Effector CD4-positive, alpha-beta T cell (primary cell): ENCODE data around the gene SEMA4G.

Experiments
- DNase-seq: peaks from one replicate; pipeline ENCODE4 v3.0.0-alpha.2; 2020

Gene SEMA4G

DNA sequence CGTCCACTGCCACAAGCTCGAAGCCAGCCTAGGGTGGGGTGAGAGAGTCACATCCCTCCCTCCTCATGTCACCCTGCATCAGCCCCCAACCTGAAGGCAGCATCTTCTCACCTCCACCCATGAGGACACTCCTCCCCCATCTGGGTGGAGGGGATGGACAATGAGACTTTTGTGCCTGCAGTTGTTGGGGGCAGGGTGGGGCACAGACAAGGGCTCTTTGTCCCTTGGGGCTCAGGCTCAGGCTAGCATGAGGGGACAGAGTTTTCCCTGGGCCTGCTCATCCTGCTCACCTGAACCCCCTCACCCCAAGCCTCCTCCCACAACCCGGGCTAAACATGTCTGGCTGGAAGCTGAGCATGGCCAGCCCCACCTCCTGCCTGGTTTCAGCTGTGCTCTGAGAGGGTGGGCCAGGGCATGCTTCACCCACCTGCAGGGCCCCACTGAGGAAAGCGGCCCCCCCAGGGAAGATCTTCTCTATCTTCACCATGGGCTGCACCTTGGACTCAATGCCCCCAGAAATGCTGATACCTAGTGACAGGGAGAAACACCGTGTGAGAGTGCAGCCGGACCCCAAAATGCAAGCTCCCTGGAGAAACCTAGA is 39.6 kb downstream of the SEMA4G start:
- no peak for DNase-seq

DNA sequence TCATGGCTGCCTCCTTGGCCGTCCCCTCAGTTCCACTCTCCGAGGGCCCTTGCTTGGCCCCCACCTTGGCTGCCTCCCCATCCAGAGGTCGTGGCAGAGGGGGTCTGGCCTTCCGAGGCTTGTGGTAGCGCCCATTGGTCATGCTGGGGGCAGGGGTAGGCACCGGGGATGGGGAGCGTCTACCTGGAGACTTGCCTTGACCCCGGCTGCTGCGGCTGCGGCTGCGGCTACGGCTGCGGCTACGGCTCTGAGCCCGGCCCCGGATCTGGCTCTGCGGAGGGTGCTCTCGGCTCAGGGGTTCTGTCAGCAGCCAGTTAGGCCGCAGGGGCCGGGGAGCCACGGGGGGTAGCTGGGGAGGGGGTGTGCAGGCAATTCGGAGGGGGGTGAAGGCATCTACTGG is 41.0 kb downstream of the SEMA4G start:
- DNase-seq, result no peak

DNA sequence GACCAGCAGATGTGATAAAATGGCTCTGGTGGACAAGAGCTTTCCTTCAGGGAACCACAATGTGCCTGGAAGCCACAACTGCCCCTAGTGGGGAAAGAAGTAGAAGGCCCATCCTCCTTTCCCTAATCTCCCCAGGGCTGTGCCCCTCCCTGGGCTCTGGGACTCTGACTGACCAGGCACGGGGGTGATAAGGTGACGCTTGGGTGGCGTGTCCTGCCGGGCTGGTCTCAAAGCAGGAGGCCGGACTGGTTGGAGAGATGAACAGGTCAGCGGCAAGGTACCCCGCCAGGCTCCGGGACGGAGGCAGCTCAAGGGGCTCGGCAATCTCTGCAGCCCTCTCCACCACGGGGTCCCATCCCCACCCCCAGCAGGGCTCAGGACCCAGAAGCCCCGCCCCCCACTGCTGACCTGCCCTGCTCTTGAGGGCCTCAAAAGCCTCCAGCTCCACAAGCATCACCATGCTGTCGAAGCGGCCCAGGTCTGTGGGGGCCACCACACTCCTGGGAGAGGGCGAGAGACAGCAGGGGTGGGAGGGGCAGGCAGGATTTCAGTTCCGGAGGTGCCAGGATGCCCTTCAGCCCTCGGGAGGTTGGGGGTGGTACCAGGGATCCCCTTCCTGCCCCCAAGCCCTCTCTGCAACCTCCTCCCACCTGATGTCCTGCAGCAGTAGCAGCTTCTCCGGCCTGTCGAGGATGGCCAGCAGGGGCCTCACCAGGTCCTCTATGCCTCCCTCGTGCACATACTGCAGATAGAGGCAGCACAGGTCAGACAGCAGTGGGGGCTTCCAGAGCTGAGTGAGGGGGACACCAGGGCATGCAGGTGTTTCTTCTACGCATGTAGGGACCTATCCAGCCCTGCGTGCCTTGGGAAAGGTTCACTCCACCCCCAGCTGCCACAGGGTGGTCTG is 42.5 kb downstream of the SEMA4G start:
- no peak for DNase-seq

DNA sequence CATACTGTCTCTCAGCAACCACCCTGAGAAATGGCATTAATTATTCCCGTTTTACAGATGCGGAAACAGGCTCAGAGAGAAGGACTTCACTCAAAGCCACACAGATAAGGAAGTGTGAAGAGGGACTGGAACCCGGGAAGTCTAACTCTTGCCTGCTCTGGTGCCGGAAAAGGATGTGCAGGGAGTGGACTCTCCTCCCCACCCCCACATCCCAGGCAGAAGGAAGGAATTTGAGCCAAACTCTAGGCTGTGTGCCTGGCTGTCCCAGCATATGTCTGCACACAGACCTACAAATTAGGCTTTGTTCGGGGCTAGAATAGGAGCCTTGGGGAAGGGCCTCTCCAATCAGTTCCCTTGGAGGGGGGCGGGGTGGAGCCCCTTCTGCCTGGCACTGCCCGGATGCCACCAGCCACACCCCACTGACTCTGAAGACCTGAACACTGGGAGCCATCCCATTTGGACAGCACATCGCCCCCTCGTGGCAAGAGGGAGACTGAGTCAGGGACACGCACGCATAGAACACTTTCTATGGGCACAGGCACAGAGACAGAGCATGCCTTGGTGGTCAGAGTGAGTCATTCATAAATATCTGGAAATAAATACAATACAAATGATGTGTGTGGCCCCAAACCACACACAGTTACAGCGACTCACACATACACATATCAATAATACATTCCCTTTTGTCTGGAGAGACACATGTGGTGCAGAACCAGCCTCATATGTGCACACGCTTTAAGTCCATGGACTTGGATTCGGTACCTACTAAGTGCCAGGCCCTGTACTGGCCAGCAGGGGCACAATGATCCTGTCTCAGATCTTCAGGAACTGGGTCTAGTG is 43.4 kb downstream of the SEMA4G start:
- DNase-seq, result peak; percentile 69

DNA sequence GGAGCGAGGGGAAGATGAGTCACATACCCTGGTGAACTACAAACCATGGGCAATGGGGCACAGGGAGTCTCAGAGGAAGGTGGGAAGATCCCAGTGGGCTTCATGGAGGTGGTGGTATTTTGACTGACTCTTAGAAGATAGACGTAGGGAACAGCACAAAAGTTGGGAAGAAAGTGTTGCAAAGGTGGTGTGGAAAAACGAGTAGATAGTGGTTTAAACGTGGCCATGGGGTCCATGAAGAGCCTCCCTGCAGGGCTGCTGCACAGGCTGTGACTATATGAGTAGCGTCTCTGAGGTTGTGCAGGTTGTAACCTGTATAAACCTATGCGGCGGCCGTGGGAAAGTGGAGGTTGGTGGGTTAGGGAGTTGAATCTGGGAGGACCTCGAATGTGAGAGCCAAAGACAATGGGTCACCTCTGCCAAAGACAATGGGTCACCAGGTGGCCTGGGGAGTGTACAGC is 44.1 kb downstream of the SEMA4G start:
- DNase-seq, result no peak

DNA sequence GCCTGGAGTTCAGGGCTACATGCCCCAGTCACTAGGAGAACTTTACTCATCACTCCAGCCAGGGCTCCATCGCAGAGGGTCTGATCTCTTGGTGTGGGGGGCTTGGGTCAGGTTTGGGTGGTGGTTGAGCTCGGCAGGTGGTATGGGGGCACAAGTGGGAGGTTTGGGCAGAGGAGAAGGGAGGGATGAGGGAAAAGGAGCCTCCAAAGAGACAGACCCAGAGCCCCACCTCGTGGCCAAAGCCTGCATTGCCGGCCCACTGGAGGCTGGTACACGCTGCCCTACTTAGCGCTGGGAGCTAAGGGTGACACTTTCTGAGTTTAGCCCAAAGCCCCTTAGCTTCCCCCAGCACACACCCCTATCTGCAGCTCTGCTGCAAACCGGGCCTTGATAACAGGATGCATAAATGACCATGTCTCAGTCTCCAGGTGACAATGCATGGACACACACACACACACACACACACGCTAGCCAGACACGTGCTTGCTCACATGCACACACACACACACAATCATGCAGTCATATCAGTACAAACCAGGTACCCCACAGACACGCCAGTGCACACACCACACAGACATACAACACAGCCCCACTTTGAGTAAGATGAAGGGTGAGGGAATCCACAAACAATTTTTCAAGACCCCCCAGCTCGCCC is 45.1 kb downstream of the SEMA4G start:
- DNase-seq, result peak; percentile 72

DNA sequence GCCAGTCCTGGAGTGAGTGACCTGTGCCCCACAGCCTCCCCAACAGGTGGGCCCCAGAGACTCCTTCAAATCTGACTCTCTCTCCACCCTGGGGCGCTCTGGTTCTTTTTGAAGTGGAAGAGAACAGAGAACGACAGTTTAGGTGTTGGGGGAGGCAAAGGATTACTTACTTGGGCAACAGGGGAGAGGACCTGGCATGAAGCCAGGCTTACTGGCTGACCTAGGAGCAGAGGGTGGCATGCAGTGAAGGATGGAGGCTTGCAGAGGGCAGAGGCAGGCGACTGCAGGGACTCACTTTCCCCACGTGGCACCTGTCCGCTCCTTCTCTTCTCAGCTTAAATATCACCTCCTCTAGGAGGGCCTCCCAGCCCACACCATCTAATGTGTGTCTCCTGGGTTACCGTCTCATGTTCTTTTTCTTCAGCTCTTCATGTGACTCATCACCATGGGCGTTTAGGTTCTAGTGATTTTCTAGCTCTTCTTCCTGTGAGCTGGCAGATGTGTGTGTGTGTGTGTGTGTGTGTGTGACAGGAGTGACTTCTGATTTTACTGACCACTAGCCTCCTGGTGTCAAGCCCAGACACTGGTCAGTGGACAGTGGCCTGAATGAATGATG is 45.8 kb downstream of the SEMA4G start:
- DNase-seq, result no peak

DNA sequence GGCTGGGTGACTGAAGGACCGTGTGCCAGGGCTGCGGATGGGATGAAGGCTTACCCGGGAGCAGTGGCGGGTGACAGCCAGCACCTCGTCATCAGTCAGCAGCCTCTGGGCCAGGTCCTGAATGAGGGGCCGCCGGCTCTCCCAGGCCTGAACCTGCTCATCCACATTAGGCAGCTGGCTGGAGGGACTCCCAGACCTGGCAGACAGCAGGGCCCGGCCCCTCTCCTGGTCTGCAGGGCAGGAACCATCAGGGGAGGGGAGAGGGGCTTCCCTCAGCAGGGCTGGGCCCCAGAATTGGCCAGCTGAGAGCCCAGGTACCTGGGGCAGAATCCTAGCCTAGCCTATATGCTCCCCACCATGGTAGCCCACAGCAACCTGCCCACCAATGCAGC is 46.3 kb downstream of the SEMA4G start:
- no peak for DNase-seq

DNA sequence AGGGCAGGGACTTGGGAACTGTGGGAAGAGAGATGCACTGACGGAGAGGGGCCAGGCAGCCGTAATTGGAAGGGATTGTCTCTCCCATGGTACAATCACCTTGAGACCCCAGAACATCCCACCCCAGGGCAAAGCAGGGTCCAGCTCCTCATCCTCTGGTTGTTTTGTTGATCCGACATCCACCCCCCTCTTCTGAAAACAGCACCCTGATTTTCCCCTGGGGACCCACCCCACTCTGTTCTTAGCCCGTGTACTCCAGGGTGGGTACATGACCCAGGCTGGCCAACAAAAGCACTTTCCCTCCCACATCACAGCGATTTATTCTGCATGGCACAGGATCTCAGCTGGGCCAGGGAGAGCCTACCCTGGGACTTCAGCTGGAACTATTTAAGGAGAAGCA is 47.5 kb downstream of the SEMA4G start:
- no peak for DNase-seq

DNA sequence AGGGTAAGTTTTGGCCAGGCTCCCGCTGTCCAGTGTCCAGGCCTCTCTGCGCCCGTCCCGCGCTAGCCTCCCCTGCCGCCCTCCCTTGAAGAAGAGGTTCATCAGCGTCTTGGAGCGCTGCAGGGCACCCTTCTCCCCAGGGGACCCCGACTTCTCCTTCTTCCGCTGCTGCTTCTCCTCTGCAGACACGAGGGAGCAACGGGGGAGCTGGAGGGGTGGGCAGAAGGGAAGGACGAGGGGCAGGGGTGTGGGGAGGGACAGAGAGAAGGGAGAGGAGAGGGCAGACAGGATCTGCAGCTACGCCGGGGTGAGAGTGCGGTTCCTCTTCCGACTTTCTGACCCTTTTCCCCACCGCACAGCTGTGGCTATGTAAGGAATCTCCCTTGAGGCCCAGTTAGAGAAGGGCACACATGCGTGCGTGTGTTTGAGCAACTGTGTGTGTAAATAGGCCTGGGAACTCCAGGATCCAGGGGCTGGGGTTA is 48.9 kb downstream of the SEMA4G start:
- DNase-seq, result no peak

DNA sequence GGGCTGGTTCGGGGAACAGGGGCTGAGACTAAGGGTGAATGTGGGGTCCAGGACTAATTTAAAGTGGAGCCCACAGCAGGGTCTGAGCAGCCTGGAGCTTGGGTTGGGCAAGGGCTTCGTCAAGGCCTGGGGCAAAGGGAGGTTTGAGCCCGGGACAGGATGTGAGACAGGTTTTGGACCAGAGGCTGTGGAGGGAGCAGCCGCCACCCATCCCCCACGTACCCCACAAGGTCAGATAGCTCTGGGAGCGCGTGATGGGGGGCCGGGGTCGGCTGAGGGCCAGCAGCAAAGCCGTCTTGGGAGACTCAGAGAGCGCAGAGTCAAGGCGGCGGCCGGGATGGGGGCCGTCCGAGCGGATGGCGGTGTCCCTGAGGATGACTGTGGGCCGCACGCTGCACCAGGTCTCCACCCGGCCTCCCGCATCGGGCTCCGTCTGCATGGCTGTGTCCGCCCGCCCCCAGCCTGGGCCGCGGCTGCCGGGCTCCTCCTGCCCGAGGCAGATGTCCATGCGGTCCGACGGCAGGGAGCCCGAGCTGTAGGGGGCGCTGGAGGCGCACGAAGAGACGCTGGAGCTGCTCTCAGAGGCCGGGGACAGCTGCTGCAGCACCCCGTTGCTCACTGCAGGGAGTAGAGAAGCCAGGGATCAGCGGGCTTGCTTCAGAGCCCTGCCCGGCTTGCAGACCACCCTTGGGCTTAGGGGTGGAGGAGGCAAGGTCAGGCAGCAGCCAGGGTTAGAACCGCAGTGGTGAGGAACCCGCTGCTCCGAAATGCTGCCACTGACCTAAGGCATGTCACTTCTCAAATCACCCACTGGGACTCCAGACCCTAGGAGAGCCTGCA is 49.5 kb downstream of the SEMA4G start:
- peak; percentile 62 for DNase-seq
